Upper lobe of left lung (tissue), 4 donors: ENCODE data around the gene EDNRB.

Experiments used
- POLR2A ChIP-seq, 4 donors: fragments of 450-650 bp; IDR thresholded peaks; one replicate each; pipeline ENCODE4 v1.5.1; 2016 to 2017; ENCODE audit warnings: antibody characterized with exemption in 4 of 4, mild to moderate bottlenecking in 2 of 4
- POLR2AphosphoS5 ChIP-seq, 2 donors: sonication (generic); formaldehyde crosslinking; IDR thresholded peaks; one replicate each; pipeline ENCODE4 v1.5.1; 2017; ENCODE audit warnings: antibody characterized with exemption in 2 of 2
- TF ChIP-seq, protein P1 (sequence below), 6 experiments: fragments of 450-650 bp in 4 of 6; fragments of 200-600 bp in 2 of 6; sonication (generic) in 2 of 6; IDR thresholded peaks; one replicate each; pipeline ENCODE4 v1.5.1; 2016 to 2019; ENCODE audit warnings: antibody characterized with exemption in 6 of 6

DNA sequence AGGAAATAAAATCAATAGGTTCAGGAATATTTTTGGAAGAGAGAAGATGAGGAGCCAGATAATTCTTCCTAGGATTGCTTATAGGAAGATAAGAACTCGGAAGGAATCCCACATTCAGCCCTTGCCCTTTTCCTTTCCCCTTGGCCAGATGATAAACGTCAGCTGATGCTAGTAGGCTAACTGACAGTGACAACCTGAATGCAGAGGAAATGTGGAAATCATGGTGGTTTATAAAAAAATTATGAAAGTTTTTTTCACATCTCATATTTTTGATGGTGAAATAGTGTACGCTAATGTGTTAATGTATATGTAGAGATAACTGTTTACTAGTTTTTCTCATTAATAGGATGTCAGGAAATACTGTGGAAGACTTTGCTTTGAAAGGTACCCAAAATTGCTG lies 56.9 kb downstream of the EDNRB start:
- TF ChIP-seq, protein P1, sequence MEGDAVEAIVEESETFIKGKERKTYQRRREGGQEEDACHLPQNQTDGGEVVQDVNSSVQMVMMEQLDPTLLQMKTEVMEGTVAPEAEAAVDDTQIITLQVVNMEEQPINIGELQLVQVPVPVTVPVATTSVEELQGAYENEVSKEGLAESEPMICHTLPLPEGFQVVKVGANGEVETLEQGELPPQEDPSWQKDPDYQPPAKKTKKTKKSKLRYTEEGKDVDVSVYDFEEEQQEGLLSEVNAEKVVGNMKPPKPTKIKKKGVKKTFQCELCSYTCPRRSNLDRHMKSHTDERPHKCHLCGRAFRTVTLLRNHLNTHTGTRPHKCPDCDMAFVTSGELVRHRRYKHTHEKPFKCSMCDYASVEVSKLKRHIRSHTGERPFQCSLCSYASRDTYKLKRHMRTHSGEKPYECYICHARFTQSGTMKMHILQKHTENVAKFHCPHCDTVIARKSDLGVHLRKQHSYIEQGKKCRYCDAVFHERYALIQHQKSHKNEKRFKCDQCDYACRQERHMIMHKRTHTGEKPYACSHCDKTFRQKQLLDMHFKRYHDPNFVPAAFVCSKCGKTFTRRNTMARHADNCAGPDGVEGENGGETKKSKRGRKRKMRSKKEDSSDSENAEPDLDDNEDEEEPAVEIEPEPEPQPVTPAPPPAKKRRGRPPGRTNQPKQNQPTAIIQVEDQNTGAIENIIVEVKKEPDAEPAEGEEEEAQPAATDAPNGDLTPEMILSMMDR (IDR thresholded peaks at IDR 0.05) = no peak
- TF ChIP-seq POLR2A (IDR thresholded peaks at IDR 0.05) (no peak), POLR2AphosphoS5 (IDR thresholded peaks at IDR 0.05) (no peak)
